SK-N-MC (cell line): ENCODE measurements around the gene ATP9B.

ENCODE experiments used
- FOXP2 ChIP-seq: optimal IDR thresholded peaks from 2 replicates; pipeline ENCODE3; 2011; ENCODE audit warnings: mild to moderate bottlenecking, moderate library complexity; ENCODE audit not compliant: insufficient read depth; ENCODE audit errors: extremely low read length, control extremely low read depth
- POLR2AphosphoS5 ChIP-seq: IDR thresholded peaks from 2 replicates; pipeline ENCODE4 v1.6.1; 2012; ENCODE audit warnings: mild to moderate bottlenecking, low read depth, low read length, borderline replicate concordance

GRCh38 chr18:79426376-79427300 lies 357.4 kb downstream of the ATP9B start:
- TF ChIP-seq POLR2AphosphoS5 = no peak
- no peak for TF ChIP-seq FOXP2
